SHP77 treated with DMSO at 0.1 percent for 48 hours (cell line): Measurements from ENCODE around the gene ETV5.

Experiments used
- DNase-seq: peaks from one replicate; lab custom pipeline; 2025; lab: John Stamatoyannopoulos, UW

The ETV5 gene

DNA sequence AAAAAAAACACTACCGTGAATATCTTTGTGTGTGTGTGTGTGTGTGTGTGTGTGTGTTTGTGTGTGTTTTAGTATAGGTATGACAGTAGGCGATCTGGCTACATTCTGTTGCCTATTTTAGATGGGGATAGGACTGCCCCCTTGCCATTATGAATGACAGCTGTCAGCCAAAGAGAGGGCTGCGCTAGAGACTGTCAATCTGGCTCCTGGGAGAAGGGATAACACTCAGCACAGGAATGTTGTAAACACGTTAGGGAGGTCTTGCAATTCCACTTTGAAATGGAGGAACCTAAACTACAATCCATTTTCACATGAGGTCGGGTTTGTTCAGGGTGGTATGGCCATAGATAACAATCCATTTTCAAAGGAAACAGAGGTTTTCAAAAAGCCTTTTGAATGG, 14.1 kb upstream of the ETV5 start:
- no peak for DNase-seq

DNA sequence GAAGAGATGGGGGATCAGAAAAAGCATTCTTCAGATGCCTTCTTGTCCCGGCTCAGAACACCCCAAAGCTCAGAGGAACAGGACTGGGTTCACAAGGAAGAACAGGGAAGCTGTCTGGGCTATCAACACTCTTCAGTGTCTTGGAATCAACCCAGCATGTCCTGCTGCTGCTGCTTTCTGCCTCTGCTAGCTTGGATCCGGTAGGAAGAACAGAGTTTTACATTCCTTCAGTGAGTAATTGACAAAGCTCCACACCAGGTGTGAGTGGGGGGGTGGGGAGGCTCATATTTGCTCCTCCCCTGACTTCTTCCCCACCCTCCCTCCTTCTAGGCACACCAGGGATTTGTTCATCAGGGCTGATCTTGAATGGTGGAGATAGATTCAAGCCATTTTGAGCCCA, 13.1 kb upstream of the ETV5 start:
- no peak for DNase-seq

DNA sequence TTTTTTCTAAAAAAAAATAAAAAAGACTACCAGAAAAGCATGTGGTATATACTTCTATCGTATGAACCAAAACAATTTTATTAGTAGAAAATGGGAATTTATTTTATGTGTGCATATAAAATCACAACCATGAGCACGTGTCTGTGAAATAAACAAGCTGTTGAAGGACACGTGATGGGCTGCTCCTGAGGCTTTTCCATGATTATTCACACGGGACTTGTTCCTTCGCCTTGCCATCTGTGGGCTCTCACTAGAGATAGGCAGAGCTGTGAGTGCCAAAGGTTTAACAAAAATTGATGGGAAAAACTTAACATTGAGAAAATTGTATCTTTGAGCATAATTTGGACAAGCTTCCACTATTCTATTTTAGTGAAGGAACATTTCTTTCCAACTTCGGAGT, 12.4 kb upstream of the ETV5 start:
- no peak for DNase-seq

DNA sequence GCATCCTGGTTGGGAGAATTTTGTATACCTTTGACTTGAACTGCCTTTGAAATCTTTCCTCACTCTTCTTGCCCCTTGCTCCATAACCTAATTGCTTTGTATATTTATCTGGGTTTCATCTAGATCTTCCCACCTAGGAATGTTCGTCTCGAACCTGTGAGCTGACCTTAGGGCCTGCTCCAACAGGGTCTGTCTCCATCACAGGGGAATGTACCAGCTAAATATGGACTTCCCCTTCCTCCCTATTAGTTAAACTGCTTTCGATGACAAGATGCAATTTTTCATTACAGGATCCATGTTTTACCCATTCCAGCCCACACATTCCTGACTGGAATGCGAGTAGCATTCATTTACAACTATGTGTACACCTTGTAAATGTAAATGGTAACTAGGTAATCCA, 10.6 kb upstream of the ETV5 start:
- DNase-seq: no peak

DNA sequence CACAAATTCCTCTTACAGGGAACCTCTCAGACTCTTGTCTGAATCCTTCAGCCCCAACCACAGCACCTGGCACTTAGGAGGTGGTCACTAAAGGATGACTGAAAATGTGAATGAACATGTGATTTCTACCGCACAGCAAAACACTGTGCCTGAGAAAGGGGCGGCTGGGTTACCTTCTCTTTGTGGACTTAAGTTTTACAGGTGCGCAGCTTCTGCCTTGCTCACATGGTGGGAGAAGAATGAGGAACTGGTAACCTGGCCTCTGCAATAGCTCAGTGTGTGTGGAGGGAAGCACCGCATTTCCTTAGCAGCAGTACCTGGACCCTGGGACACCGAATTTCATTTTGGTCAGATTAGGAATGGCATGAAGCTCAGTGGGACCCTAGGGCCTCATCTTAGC, 9.8 kb upstream of the ETV5 start:
- DNase-seq: no peak

DNA sequence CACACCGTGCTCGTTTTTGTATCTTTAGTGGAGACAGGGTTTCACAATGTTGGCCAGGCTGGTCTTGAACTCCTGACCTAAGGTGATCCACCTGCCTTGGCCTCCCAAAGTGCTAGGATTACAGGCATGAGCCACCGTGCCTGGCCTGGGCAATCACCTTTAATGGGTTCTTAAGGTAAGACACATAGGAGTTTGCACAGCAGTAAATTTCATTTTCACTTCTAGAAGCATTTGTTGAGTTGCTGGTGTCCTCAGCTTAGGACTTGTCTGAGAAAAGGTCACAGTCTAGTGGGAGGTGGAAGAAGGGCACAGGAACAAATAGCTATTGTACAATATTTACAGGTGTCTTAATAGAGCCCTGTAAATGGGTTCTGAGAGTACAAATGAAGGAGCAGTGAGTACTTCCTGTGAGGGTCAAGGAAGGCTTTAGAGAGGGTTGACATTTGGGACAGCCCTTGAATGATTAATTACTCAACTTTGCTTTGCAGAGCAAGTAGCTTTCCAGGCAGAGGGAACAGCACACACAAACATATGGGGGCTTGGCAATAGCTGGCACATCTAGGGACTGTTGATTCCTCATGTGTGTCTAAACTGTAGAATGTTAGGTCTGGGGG, 8.7 kb upstream of the ETV5 start:
- DNase-seq: no peak

DNA sequence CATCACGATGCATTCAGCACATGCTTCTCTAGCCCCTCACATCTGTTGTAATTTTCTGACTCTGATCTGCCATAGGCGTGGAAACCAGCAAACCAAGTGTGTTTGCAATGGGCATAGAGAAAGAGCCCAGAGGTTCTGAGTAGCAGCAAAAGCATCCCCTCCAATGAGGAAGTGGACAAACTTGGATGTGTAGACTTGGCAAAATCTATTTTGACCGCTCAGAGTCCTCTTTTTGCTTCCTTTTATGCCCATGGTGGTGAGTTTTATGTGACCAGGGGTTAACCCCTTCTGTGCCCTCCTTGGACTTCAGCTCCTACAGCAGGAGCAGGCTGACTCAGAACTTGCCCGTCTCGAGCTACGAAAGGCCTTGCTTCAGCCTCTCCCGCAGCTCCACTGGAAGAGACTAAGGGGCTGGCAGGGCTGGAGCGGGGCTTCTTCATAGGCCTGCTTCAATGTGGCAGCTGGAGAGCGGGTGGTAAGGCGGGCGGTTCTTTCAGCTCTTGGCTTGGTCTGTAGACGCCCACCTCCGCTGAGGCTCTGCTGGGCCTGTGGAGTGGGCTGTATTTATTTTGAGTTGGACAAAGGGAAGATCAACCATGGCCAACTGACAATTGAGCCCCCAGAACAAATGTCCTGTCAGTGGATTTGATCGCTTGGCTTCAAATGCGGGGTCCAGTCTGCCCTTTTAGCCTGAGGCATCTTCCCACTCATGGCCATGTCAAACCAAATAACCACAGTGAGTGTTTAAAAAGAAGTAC, 6.5 kb upstream of the ETV5 start:
- no peak for DNase-seq

DNA sequence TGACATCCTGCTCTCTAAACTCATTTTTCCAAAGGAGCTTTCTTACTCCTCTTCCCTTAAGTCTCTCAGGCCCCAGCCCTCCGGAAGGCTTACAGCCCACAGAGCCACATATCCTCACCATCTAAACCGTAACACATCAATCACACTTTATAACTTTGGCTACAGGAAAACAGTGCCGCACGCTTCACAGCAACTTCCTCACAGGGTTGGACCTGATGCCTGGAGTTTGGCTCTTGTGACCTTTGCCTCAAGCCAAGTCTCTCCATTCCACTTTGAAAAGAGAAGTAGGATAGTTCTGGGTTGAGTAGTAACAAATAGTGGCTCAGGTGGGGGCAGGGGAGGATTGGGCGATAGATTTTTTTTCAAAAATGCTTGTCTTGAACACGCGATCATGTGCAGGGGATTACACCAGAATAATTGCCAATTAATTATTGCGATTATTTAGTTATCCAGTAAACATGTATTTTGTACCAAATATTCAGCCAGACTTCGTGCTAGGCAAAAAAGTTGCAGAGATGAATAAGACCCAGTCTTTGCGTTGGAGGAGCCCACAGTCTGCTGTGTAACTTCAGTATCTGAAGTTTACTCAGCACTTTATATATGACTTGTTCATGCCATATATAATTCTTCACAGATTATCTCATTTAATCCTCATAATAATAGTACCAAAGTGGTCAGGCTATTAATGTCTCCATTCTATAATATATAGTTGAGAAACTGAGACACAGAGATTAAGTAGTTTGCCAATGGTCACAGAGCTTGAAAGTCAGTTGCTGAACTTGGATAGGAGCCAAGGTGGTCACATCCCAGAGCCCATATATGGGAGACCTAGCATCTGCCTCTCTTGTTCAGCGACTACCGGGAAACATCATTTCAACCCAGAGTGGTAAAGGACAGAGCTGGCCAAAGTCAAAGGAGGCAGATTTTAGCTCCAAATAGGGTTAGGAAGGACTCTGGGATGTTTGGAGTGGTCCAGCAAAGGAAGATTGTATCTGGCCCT, 2.4 kb upstream of the ETV5 start:
- no peak for DNase-seq

DNA sequence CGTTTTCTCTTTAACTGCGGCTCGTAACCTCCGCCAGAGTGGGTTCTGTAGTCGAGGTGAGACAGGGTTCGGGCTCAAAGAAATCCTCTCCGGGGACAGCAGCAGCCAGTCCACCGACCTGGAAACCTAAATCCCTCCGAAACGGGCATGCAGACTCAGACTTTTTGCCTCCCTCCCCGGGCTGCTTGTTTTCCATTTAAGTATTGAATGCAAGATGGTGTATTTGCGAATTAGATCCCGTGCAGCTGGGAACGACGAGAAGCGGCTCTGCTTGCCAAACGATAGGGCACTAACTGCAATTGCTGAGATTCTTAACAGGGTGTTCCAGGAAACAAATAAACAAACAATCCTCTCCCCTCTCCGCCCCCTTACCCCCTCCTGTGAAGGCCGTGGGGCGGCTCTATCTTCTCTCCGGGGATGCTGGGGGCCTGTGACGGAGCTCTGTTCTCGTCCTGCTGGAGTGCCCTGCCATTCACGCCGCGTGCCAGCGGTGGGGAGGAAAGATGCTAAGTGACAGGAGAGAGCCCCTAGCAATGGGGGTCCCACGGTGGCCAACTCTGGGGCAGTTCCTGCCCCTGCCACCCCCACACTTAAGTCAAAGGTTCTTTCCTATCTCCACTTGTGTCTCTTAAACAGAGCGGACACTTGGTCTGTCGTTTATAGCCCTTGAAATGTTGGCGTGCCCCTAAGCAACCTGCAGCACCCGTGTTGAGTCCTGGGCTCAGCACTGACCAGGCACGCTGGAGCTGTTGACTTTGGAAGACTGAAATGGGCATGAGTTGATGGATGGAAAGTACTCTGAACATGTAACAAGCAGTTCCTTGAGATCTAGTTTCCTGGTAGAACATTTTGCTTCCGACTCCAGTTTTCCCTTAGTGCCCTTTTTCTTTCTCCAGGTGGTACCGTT, 1.3 kb upstream of the ETV5 start:
- DNase-seq: no peak

DNA sequence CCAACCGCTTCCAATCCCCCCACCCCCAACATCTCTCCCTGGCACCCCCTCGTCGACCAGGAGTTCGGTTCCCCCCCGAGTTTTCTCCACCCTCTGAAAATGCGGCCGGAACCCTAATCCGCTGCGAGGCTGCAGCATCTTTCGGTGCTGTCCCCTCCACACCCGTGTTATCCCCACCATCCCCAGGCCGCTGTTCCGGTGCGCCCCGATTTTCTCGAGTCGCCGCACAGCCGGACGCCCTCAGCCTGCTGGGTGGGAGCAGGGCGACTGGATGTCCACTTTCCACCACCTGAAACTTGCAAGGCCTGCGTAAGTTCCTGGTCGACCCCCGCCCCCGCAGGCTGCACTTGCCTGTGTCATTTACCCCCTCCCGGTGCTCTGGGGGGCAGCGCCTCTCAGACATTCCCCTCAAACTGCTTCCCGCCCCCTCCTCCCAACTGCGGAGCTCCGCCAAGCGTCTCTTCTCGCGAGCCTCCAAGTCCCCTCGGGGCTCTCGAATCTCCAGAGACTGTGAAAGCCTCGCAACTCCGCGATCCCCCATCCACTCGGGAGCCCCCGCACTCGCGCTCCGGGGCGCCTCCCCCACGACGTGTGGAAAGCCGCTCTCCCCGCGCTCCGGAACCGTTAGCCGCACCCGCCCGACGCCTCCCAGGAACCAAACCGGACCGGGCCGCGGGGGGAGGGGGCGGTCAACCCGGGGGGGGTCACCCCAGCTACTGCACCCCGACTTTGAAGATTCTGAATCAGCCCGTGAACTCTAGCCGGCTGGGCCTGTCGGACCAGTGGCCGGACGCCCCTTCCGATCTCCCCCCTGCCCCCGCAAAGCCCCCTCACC, 566 bp downstream of the ETV5 start:
- DNase-seq: peak; percentile 12

DNA sequence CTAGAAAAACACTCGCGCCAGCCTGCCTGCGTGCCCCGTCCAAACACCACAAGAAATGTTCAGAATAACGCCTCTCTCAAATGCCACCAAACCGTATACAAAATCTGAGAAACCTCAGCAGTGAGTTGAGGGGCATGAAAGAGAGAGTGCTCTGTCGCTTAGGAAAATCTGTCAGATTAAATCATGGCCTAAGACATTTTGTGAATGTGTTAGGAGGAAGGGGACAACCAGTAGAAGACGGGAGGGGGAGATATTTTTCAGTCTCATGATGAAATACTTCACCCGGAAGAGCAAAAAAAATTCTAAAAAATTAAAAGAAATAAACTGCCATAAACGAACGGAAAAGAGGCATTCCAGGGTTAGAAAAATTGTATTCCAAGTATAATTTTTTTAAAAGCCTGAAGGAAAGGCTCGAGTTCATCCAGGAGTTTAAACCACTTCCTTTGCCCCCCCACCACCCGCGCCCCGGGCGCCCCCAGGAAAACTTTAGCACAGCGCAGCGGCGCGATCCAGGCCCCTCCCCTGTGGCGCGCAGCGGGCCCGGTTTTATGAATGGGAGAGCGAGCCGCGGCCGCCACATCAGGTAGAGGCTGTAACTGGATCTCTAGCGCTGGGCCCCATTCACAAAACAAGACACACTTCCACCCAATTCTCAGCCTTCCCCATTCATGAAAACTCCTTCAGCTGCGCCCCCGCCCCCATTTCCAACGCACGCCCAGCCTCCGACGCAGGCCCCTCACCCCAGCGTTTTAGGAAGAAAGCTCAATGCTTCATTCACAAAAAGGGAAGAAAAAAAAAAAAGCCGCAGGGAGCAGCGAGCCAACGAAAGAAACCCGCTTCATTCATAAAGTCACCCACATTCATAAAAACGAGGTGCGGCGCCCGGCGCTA, 1.4 kb downstream of the ETV5 start:
- DNase-seq: peak; percentile 20

DNA sequence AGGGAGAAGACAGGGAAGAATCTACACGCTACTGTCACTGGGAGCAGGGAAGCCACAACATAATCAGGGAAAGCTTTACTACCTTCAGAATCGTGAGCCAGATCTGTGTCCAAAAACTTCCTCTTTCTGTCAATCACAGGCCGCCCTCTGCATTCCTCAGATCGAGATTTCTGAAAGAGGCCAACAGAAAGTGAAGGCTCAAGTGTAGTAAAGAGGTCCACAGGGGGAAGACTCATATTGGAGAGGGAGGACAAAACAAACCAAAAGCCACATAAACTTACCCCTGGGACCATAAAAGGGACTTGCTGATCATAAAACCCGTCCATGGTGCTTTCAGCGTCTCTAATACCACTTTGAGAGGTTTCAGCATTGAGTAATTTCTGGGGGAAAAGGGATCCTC, 3.3 kb downstream of the ETV5 start:
- DNase-seq: no peak

DNA sequence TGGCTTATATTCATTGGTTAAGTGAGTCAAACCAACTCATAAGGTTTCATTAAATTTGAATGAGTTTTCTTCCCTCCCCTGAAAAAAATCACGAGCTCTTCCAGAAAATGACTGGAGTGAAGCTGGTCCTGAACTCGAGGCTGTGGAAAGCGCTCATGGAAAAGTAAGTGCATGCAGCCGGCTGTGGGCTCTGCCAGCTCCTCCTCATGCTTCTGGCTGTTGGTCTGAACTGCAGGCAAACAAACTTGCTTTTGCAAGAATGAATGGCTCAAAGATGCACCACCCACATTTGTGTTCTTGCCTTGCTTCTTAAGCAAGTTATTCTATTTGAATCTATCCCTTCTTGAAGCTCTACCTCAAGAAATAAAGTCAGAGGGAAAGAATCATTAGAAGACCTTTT, 6.2 kb downstream of the ETV5 start:
- DNase-seq: no peak

DNA sequence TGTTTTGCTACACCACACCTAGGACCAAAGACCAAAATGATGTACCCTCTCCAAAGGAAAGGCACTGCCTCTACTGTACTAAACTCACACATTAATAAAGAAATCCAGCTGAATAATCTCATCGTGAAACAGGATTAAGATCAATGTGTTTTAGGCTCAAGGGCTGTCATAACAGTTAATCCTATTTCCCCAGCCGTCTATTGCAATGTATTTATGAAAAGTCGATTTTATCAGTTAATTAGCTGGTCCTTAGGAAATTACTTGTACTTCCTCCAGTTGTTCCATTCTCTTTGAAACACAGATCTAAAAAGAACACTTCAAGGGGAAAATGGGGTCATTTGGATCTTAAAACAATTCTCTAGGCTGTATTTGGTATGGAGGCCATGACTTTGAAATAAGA, 8.5 kb downstream of the ETV5 start:
- no peak for DNase-seq

DNA sequence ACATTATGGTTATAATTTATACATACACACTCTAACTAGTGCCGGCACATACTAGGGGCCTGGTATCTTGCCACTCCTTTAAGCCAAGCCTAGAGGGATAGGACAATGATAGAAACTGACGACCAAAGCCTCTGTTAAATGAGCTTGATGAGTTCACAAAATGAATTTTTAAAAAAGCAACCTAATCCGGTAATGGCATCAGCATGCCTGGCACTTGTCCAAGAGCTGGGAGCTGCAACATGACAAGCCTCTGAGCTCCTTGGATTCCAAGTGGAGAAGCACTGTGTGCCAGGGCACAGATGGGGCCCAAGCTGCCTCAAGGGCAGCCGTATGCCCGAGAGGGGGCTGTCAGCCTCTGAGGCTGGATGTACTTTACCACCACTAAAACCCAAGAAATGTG, 9.7 kb downstream of the ETV5 start:
- DNase-seq: no peak

DNA sequence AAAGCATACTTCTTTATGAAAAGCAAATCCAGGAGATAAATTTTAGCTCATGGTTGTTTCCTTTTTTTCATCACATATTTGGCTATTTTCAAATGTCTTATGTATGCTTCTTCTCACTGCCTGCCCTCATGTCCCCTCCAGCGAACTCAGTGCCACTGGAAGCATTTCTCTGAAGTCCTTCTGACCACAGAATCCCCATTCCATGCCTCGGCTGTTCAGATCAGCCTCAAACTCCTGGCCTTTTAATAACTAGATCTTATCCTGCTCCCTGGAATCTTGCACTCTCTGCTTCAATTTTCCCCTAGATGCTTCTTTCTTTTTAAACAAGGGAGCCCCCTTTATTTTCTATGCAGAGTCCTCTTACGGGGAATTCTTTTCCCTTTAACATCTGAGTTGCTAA, 10.1 kb downstream of the ETV5 start:
- no peak for DNase-seq

DNA sequence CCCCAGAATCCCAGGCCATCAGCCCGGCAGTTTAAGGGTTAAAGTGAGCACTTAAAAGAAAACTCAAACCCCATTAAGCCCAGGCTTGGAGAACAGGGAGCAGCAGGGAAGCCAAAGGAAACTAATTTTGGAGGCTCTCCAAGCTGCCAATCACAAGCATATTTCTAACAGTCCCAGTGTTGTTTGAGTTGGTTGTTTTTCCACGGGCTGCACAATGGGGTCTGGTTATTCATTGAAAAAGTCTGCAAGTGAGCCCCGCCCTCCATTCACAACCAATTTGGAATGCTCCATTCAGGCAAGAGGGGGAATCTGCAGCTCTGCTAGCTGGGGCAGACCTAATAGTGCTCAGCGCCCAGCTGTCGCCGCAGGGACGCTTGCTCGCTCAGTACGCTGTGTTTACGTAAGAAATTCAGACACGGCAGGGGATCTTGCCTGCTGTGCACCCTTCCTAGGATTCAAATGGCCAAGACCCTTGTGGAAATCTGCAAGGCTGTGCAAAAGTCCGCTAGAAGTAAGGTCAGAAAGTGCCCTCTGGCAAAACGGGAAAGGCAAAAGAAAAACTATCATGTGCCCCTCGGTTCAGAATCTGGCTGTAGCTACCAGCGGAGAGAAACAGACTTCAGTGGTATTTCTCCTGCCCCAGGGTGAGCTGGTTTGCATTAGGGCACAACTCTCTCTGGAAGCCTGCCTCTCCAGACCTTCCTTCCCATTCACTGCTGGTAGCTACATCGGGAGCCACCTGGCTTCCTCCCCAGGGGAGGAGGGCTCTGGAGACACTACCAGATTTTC, 11.0 kb downstream of the ETV5 start:
- peak; percentile 82 for DNase-seq

DNA sequence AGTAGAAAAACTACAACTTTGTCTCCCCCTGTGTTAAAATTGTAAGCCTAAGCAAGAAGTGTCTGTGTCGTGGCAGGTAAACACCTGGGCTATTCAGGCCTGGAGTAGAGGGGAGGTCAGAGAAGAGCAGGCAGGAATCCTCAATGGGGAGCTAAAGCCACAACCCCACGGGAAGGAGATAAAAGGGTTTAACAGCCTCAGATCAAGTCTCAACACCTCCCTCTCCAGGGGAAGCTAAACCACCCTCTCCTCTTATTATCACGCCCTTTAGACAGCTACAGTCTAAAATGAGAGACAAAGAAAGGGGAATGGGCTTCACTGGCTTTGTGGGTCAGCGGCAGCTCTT, 11.6 kb downstream of the ETV5 start:
- DNase-seq: no peak

DNA sequence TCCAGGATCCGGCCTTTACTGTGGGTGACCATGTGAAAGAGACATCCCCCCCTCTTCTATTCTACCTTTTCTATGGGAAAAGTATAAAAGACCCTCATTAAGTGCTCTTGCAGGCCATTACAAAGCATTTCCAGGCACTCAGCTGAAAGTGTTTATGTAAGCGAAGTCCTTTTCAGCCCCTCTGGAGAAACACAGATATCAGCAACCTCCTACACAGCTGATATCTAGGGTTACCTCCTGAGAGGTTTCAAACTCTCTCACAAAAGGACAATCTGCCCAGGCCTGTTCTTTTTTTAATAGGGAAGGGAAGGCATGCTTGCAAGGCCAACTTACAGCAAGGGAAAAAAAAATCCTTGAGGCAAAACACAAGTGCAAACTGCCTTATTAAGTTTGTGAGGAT, 12.6 kb downstream of the ETV5 start:
- DNase-seq: no peak
